ENCODE measurements around the gene MCU. TPM values are rescaled to one million over a fixed set of nuclear protein-coding genes. Genes with fewer than 3 reads are reported as not detected.
"Not testable (repeated sequence)": the region's sequence is repeated elsewhere in the genome, so short reads cannot be mapped to it uniquely, and the experiment has no call there.

The MCU gene
- total and polyA plus RNA-seq, 10 of the 15 experiments (the other 5 are each of a cell fraction or from before 2014, with no cell fraction given) = 5.1 to 49.1 (median 17.9) TPM

DNA sequence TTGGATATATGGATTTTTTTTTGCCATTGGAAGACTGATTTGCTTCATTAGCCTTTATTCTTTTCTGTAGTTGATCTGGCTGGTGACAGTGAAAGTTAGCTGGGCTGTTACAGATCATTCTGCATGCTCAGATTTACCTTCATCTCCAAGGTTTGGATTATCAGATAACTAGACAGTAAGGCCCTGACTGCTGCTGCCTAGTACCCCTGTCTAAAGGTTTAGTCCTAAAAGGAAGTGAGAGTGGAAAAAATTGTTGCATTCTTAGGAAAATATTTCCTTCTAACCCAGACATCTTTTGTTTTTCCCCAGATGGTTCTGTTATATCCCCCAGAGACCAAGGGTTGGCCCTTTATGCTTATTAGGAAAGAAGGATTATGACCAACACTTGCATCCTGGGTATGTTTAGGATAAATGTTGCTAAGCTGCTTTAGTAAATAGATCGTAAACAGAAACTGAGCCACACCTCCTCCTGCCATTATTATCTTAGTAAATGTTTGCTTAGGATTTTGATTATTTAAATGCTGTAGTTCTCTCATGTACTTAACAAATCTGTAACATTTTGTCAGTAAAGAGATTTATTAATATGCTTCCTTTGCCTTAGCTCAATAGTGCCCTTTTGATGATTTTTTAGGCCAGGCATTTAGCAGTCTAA, 44.4 kb downstream of the MCU start:
- ChIA-PET RAD21 (ENCODE audit: unreplicated experiment) (no interaction called here), POLR2A (no interaction called here), CTCF (interaction anchor here (0.6 to 1.4 kb wide), 2 partner anchors 14 to 59 kb away, joined by 3 to 5 read pairs; no protein-coding TSS in a partner anchor), SMC1A (ENCODE audit: uncharacterized antibody, unreplicated experiment) (interaction anchor here (1.0 to 1.1 kb wide), 2 partner anchors 14 kb away, joined by 3 to 4 read pairs; no protein-coding TSS in a partner anchor)
- H3K27me3 ChIP-seq (replicated peaks in 1 of 2; ENCODE audit: control insufficient read depth in 2 of 2, insufficient read depth in 2 of 2, low read length in 1 of 2) = no peaks in the 10 kb centered on the region
- no peaks in the 10 kb centered on the region; the same call in 1 of the 2 replicates for H4K20me1 ChIP-seq (ENCODE audit: control insufficient read depth, insufficient read depth)
- H2AFZ ChIP-seq (ENCODE audit: control insufficient read depth, low read depth, low read length) = no peak overlapping the region
- DNase-seq (ENCODE audit: low read depth, low spot score) (no peak), FAIRE-seq (no peak), ATAC-seq (no peak)
- intact Hi-C loops (cut with micrococcal nuclease; ENCODE audit: unreplicated experiment) = no loop called here
- H3K9ac ChIP-seq (ENCODE audit: control insufficient read depth, insufficient read depth, low read length) = no peak overlapping the region
- no peaks in the 10 kb centered on the region for H3K9me3 ChIP-seq (replicated peaks; ENCODE audit: control insufficient read depth, insufficient read depth, low read length)
- no peak overlapping the region for H3K4me3 ChIP-seq
- H3K79me2 ChIP-seq (ENCODE audit: control insufficient read depth, insufficient read depth, low read length) = no peaks in the 10 kb centered on the region
- TF ChIP-seq TCF3 (IDR thresholded peaks at IDR 0.05; ENCODE audit: borderline replicate concordance, insufficient read depth, low read depth, low read length) = no peak
- no peak for TF ChIP-seq SIX5 (IDR thresholded peaks at IDR 0.05; ENCODE audit: low read depth, low read length, severe bottlenecking)
- TF ChIP-seq ESRRA (IDR thresholded peaks at IDR 0.05; ENCODE audit: low read length) = no peak
- no peak for TF ChIP-seq DPF2 (IDR thresholded peaks at IDR 0.05)
- no peaks in the 10 kb centered on the region for H3K4me1 ChIP-seq (ENCODE audit: control insufficient read depth, insufficient read depth, low read length)
- BruUV-seq (replicated peaks) = no TSS peak
- H3K4me2 ChIP-seq (ENCODE audit: control insufficient read depth, insufficient read depth) = no peak overlapping the region
- in situ Hi-C loops (cut with MboI) = no loop called here
- H3K27ac ChIP-seq (ENCODE audit: control insufficient read depth, insufficient read depth) = no peak overlapping the region
- WGBS (ENCODE audit: insufficient coverage, insufficient replicate concordance, low lambda C conversion rate, missing lambda C conversion rate) = 100% methylated on average over 1 of the region's 1 CpG
- H3K36me3 ChIP-seq (ENCODE audit: control insufficient read depth in 2 of 2, insufficient read depth in 2 of 2, low read length in 1 of 2) = no peaks in the 10 kb centered on the region

DNA sequence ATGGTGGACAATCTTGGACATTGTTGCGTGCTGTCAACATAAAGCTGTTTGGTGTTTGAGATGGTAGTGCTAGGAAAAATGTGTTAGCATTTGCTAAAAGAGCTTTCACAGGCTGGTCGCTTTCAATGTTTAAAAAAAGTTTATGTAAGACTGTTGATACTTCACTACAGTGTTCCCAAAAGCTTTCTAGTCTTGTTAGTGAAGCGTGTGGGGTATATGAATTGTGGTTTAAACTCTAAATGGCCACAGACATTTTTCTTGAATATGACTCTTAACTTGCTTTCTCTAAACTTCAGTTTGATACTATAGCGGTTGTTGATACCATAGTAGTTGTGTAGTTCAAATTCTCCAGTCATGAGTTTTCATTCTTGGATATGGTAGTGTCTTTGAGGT, 44.9 kb downstream of the MCU start:
- CTCF ChIA-PET = interaction anchor here (0.9 kb wide), 1 partner anchor 18 kb away, joined by 3 read pairs; no protein-coding TSS in a partner anchor
- in situ Hi-C loops (cut with MboI) = no loop called here
- no peak for ATAC-seq

DNA sequence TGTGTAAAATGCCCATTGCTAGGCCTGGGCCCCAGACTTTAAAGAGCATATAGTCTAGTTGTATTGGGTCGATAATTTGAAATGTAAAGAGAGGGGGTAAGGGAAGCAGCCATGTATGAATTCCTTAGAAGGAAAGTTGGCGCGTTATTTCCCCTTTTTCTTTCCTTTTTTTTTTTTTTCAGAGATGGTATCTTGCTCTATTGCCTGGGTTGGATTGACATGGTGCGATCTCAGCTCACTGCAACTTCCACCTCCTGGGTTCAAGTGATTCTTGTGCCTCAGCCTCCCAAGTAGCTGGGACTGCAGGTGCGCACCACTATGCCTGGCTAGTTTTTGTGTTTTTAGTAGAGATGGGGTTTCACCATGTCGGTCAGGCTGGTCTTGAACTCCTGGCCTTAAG, 45.4 kb downstream of the MCU start:
- H4K20me1 ChIP-seq (ENCODE audit: control insufficient read depth, insufficient read depth); DNase-seq (ENCODE audit: low read depth, low spot score); H3K4me2 ChIP-seq (ENCODE audit: control insufficient read depth, insufficient read depth); POLR2A ChIA-PET; intact Hi-C loops (cut with micrococcal nuclease; ENCODE audit: unreplicated experiment); RAD21 ChIA-PET (ENCODE audit: unreplicated experiment); FAIRE-seq; H3K27ac ChIP-seq (ENCODE audit: control insufficient read depth, insufficient read depth); H3K4me3 ChIP-seq; ATAC-seq; in situ Hi-C loops (cut with MboI); H3K79me2 ChIP-seq (ENCODE audit: control insufficient read depth, insufficient read depth, low read length); H3K36me3 ChIP-seq (ENCODE audit: control insufficient read depth in 2 of 2, insufficient read depth in 2 of 2, low read length in 1 of 2); H3K9ac ChIP-seq (ENCODE audit: control insufficient read depth, insufficient read depth, low read length); H2AFZ ChIP-seq (ENCODE audit: control insufficient read depth, low read depth, low read length); H3K9me3 ChIP-seq (replicated peaks; ENCODE audit: control insufficient read depth, insufficient read depth, low read length); H3K4me1 ChIP-seq (ENCODE audit: control insufficient read depth, insufficient read depth, low read length); BruUV-seq (replicated peaks); H3K27me3 ChIP-seq (replicated peaks in 1 of 2; ENCODE audit: control insufficient read depth in 2 of 2, insufficient read depth in 2 of 2, low read length in 1 of 2): not testable (repeated sequence)
- SMC1A ChIA-PET (ENCODE audit: uncharacterized antibody, unreplicated experiment) = interaction anchor here (1.0 kb wide), 1 partner anchor 15 kb away, joined by 3 read pairs; no protein-coding TSS in a partner anchor
- CTCF ChIA-PET = interaction anchor here (0.6 to 0.9 kb wide), 2 partner anchors 18 to 402 kb away, joined by 3 to 5 read pairs; no protein-coding TSS in a partner anchor
- WGBS (ENCODE audit: insufficient coverage, insufficient replicate concordance, low lambda C conversion rate, missing lambda C conversion rate) = 88% methylated on average over 6 of the region's 6 CpGs

More for the DNA sequence above, 44.9 kb downstream of the MCU start:
- BruUV-seq (replicated peaks) = no TSS peak
- Histone ChIP-seq H4K20me1 (ENCODE audit: control insufficient read depth, insufficient read depth) (no peaks in the 10 kb centered on the region; the same call in 1 of the 2 replicates), H3K4me1 (ENCODE audit: control insufficient read depth, insufficient read depth, low read length) (no peaks in the 10 kb centered on the region), H3K79me2 (ENCODE audit: control insufficient read depth, insufficient read depth, low read length) (no peaks in the 10 kb centered on the region), H3K27ac (ENCODE audit: control insufficient read depth, insufficient read depth) (no peak overlapping the region), H3K36me3 (ENCODE audit: control insufficient read depth in 2 of 2, insufficient read depth in 2 of 2, low read length in 1 of 2) (no peaks in the 10 kb centered on the region), H3K9ac (ENCODE audit: control insufficient read depth, insufficient read depth, low read length) (no peak overlapping the region), H3K27me3 (replicated peaks in 1 of 2; ENCODE audit: control insufficient read depth in 2 of 2, insufficient read depth in 2 of 2, low read length in 1 of 2) (no peaks in the 10 kb centered on the region), H3K9me3 (replicated peaks; ENCODE audit: control insufficient read depth, insufficient read depth, low read length) (no peaks in the 10 kb centered on the region), H2AFZ (ENCODE audit: control insufficient read depth, low read depth, low read length) (no peak overlapping the region), H3K4me2 (ENCODE audit: control insufficient read depth, insufficient read depth) (no peak overlapping the region), H3K4me3 (no peak overlapping the region)
- WGBS (ENCODE audit: insufficient coverage, insufficient replicate concordance, low lambda C conversion rate, missing lambda C conversion rate) = 96% methylated on average over 4 of the region's 4 CpGs
- no peak for FAIRE-seq
- intact Hi-C loops (cut with micrococcal nuclease; ENCODE audit: unreplicated experiment) = no loop called here
- DNase-seq (ENCODE audit: low read depth, low spot score) = no peak
- SMC1A ChIA-PET (ENCODE audit: uncharacterized antibody, unreplicated experiment) = interaction anchor here (1.0 kb wide), 1 partner anchor 14 kb away, joined by 3 read pairs; no protein-coding TSS in a partner anchor
- RAD21 ChIA-PET (ENCODE audit: unreplicated experiment) = no interaction called here
- TF ChIP-seq, protein P1, sequence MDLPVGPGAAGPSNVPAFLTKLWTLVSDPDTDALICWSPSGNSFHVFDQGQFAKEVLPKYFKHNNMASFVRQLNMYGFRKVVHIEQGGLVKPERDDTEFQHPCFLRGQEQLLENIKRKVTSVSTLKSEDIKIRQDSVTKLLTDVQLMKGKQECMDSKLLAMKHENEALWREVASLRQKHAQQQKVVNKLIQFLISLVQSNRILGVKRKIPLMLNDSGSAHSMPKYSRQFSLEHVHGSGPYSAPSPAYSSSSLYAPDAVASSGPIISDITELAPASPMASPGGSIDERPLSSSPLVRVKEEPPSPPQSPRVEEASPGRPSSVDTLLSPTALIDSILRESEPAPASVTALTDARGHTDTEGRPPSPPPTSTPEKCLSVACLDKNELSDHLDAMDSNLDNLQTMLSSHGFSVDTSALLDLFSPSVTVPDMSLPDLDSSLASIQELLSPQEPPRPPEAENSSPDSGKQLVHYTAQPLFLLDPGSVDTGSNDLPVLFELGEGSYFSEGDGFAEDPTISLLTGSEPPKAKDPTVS (IDR thresholded peaks at IDR 0.05; ENCODE audit: low read depth, low read length) = no peak
- TF ChIP-seq BRCA1 (IDR thresholded peaks at IDR 0.05; ENCODE audit: low read depth, low read length) (no peak), BACH1 (IDR thresholded peaks at IDR 0.05; ENCODE audit: borderline replicate concordance) (no peak), ZBED1 (IDR thresholded peaks at IDR 0.05; ENCODE audit: borderline replicate concordance) (no peak)
- POLR2A ChIA-PET = no interaction called here

All from GM12878 (cell line).